GM12878 (cell line): ENCODE results near the gene AKAP13. TPM values are rescaled to one million over a fixed set of nuclear protein-coding genes. Genes with fewer than 3 reads are reported as not detected.

ENCODE experiments used
- ATAC-seq: fragments of 200-7000 bp; cut with Tn5 transposase; 3 replicates; pipeline ENCODE4 v1.9.1; 2020; ENCODE audit warnings: mild to moderate bottlenecking, moderate library complexity
- BruUV-seq: library from RNA; stranded (reverse); fragments of 400-500 nt; replicated peaks from 2 replicates; lab custom pipeline; 2021; lab: Mats Ljungman, UMichigan
- CTCF ChIA-PET: fragments of 300-600 bp; sonication (Branson Sonifier 250); formaldehyde crosslinking; extraction: SDS; loops from one replicate; lab custom pipeline; 2021; ENCODE audit warnings: inconsistent platforms; lab: Yijun Ruan, JAX
- POLR2A ChIA-PET: fragments of 350-600 bp; formaldehyde crosslinking; extraction: SDS; loops from one replicate; lab custom pipeline; 2021; ENCODE audit warnings: inconsistent platforms; lab: Charles Lee
- RAD21 ChIA-PET: fragments of 300-600 bp; sonication (Branson Sonifier 250); formaldehyde crosslinking; loops from one replicate; lab custom pipeline; 2023; ENCODE audit warnings: antibody characterized with exemption; ENCODE audit not compliant: unreplicated experiment; lab: Charles Lee
- SMC1A ChIA-PET: fragments of 300-600 bp; sonication (Branson Sonifier 250); formaldehyde crosslinking; loops from one replicate; lab custom pipeline; 2023; ENCODE audit not compliant: unreplicated experiment, uncharacterized antibody; lab: Charles Lee
- DNase-seq: peaks from one replicate; pipeline ENCODE4 v3.0.0-alpha.2; 2011; ENCODE audit warnings: low read depth, low spot score
- FAIRE-seq: peaks from 3 replicates; lab custom pipeline; 2011; peaks lifted over from hg19 to GRCh38; lab: Jason Lieb, UNC
- H2AFZ ChIP-seq: 2 replicates; pipeline ENCODE4 v1.6.0; 2011; ENCODE audit warnings: low read depth, low read length, control low read depth; ENCODE audit not compliant: control insufficient read depth
- H3K27ac ChIP-seq: 2 replicates; pipeline ENCODE4 v1.5.1; 2011; ENCODE audit warnings: control low read depth; ENCODE audit not compliant: control insufficient read depth, insufficient read depth
- H3K27me3 ChIP-seq, 2 experiments: replicated peaks in 1 of 2; 2 replicates each; pipeline versions ENCODE4 v1.6.0 to v1.6.1; 2011; ENCODE audit warnings: low read length in 1 of 2; ENCODE audit not compliant: control insufficient read depth in 2 of 2, insufficient read depth in 2 of 2
- H3K36me3 ChIP-seq, 2 experiments: 2 replicates each; pipeline ENCODE4 v1.5.1; 2011; ENCODE audit warnings: low read length in 1 of 2; ENCODE audit not compliant: control insufficient read depth in 2 of 2, insufficient read depth in 2 of 2
- H3K4me1 ChIP-seq: 2 replicates; pipeline ENCODE4 v1.6.1; 2011; ENCODE audit warnings: mild to moderate bottlenecking, low read length, moderate library complexity, mixed read lengths; ENCODE audit not compliant: control insufficient read depth, insufficient read depth
- H3K4me2 ChIP-seq: 2 replicates; pipeline ENCODE4 v1.6.0; 2011; ENCODE audit warnings: control low read depth; ENCODE audit not compliant: control insufficient read depth, insufficient read depth
- H3K4me3 ChIP-seq: fragments of 200-600 bp; sonication (generic); 2 replicates; pipeline ENCODE4 v1.5.1; 2016
- H3K79me2 ChIP-seq: 2 replicates; pipeline ENCODE4 v1.6.0; 2011; ENCODE audit warnings: low read length; ENCODE audit not compliant: control insufficient read depth, insufficient read depth
- H3K9ac ChIP-seq: 2 replicates; pipeline ENCODE4 v1.8.0; 2011; ENCODE audit warnings: low read length, control low read depth, mixed read lengths; ENCODE audit not compliant: control insufficient read depth, insufficient read depth
- H3K9me3 ChIP-seq: replicated peaks from 3 replicates; pipeline ENCODE4 v1.5.1; 2011; ENCODE audit warnings: mild to moderate bottlenecking, low read length; ENCODE audit not compliant: control insufficient read depth, insufficient read depth
- H4K20me1 ChIP-seq: 2 replicates; pipeline ENCODE4 v1.6.0; 2011; ENCODE audit not compliant: control insufficient read depth, insufficient read depth
- EGR1 ChIP-seq, 2 experiments: IDR thresholded peaks; 1 replicate in 1 of 2; 2 replicates in 1 of 2; pipeline ENCODE4 v1.6.1; 2011 to 2012; ENCODE audit warnings: low read depth in 2 of 2, low read length in 2 of 2, borderline replicate concordance in 1 of 2, mild to moderate bottlenecking in 1 of 2, moderate library complexity in 1 of 2
- HDGF ChIP-seq: fragments of 450-650 bp; IDR thresholded peaks from 2 replicates; pipeline ENCODE4 v1.6.1; 2016; ENCODE audit warnings: antibody characterized with exemption
- LARP7 ChIP-seq: fragments of 450-650 bp; IDR thresholded peaks from 2 replicates; pipeline ENCODE4 v1.6.1; 2017; ENCODE audit warnings: mild to moderate bottlenecking
- SMAD1 ChIP-seq: fragments of 450-650 bp; IDR thresholded peaks from 2 replicates; pipeline ENCODE4 v1.6.1; 2018; ENCODE audit warnings: mild to moderate bottlenecking, low read depth; ENCODE audit not compliant: partially characterized antibody
- SUPT20H ChIP-seq: IDR thresholded peaks from 2 replicates; pipeline ENCODE4 v1.6.1; 2011; ENCODE audit warnings: low read depth, mild to moderate bottlenecking, low read length, moderate library complexity, borderline replicate concordance; ENCODE audit not compliant: control insufficient read depth
- ZNF274 ChIP-seq: IDR thresholded peaks from one replicate; pipeline ENCODE4 v1.8.0; 2011; ENCODE audit not compliant: insufficient read length, insufficient read depth
- WGBS: methylation state at CpG from one replicate; pipeline ENCODE4 v1.1.6; 2016; ENCODE audit warnings: low lambda C conversion rate; ENCODE audit not compliant: insufficient replicate concordance, insufficient coverage; ENCODE audit errors: missing lambda C conversion rate; 5-methylcytosine and 5-hydroxymethylcytosine counted together
- in situ Hi-C: fragments of 300-500 bp; cut with MboI; formaldehyde crosslinking; loops from 9 replicates; pipeline ENCODE4 v1.14.3; 2018; ENCODE audit warnings: mixed read lengths
- intact Hi-C: fragments of 100-400 bp; cut with micrococcal nuclease; formaldehyde crosslinking; loops from one replicate; pipeline ENCODE4 v1.14.2; 2022; ENCODE audit not compliant: unreplicated experiment
- polyA plus RNA-seq, 11 experiments: library from polyadenylated mRNA; depleted of rRNA in 4 of 11; unstranded in 6 of 11; stranded (reverse) in 5 of 11; fragments of >200 nt; fragmentation: Nextera tagmentation in 4 of 11; fragmentation: Illumina TruSeq in 1 of 11; extraction: Ambion mirVana in 4 of 11; extraction: Trizol in 1 of 11; gene quantifications; 1 replicate in 1 of 11; 2 replicates in 10 of 11; pipeline versions ENCODE4 v1.2.1 to v1.2.3, GENCODE V29; 2011 to 2016; ENCODE audit warnings: inconsistent platforms in 2 of 11, missing spikeins in 2 of 11, low read depth in 1 of 11
- total RNA-seq, 4 experiments: library from RNA; depleted of rRNA in 3 of 4; stranded (reverse); fragments of >200 nt in 3 of 4; fragmentation: Illumina TruSeq in 1 of 4; extraction: Trizol in 1 of 4; gene quantifications; 2 replicates each; pipeline versions ENCODE4 v1.2.1 to v1.2.3, GENCODE V29; 2013 to 2021

AKAP13 gene
- total and polyA plus RNA-seq, 10 of the 15 experiments (the other 5 are each of a cell fraction or from before 2014, with no cell fraction given) = 14.4 to 74.9 (median 55.1) TPM

DNA sequence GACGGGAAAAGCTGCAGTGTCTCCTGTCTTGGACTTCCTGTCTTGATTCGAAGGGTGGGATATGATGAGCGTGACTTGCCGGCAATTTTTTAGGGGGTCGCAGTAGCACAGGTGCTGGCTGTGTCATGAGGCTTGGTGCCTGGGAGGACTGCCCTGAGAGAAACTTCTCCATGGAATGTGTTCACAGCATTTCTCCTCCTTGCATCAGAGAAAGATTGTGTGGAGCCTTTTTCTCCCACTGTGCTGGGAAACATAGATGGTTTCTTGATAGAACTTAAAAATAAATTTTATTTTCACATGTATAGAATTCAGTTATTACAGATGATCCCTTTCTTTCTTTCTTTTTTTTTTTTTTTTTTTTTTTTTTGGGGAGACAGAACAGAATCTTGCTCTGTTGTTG, 292.9 kb downstream of the AKAP13 start:
- Histone ChIP-seq H2AFZ (no peak overlapping the region), H3K27ac (no peak overlapping the region), H3K9ac (no peak overlapping the region), H3K9me3 (no peaks in the 10 kb centered on the region), H3K4me2 (no peak overlapping the region), H3K4me3 (no peak overlapping the region), H4K20me1 (no peaks in the 10 kb centered on the region), H3K4me1 (no peaks in the 10 kb centered on the region), H3K79me2 (no peaks in the 10 kb centered on the region), H3K36me3 (peaks cover 3 to 19% of the 10 kb centered on the region in 2 experiments; a peak in 2 of 4 replicates), H3K27me3 (no peaks in the 10 kb centered on the region)
- BruUV-seq = no TSS peak
- POLR2A ChIA-PET = interaction anchor here (0.6 kb wide), 1 partner anchor 46 kb away, joined by 4 read pairs; no protein-coding TSS in a partner anchor
- 98% methylated on average over 5 of the region's 5 CpGs for WGBS
- DNase-seq = no peak
- intact Hi-C loops (no loop called here), in situ Hi-C loops (no loop called here)
- CTCF ChIA-PET = interaction anchor here (1.0 to 1.4 kb wide), 2 partner anchors 9 to 36 kb away, joined by 3 to 5 read pairs; no protein-coding TSS in a partner anchor
- no peak for FAIRE-seq
- SMC1A ChIA-PET = interaction anchor here (0.6 to 1.9 kb wide), 4 partner anchors 9 to 18 kb away, joined by 3 to 9 read pairs (median 5); no protein-coding TSS in a partner anchor
- RAD21 ChIA-PET = interaction anchor here (0.9 to 1.1 kb wide), 2 partner anchors 15 to 21 kb away, joined by 3 to 4 read pairs; no protein-coding TSS in a partner anchor
- no peak for ATAC-seq
- no peak for TF ChIP-seq EGR1 (IDR thresholded peaks at IDR 0.05; ENCODE audit: borderline replicate concordance in 1 of 2, low read depth in 2 of 2, low read length in 2 of 2)
- TF ChIP-seq ZNF274 = no peak
- no peak for TF ChIP-seq SUPT20H
- no peak for TF ChIP-seq HDGF
- no peak for TF ChIP-seq SMAD1
- no peak for TF ChIP-seq LARP7
